ENCODE data around the gene COL8A1.

Gene COL8A1

GRCh38 chr3:99683465-99683864, 45.1 kb downstream of the COL8A1 start:
- no peak for TF ChIP-seq CTCF (IDR thresholded peaks at IDR 0.05; ENCODE audit: low read depth, low read length)
- no peak for DNase-seq (ENCODE audit: extremely low read depth, low read depth)

DNA sequence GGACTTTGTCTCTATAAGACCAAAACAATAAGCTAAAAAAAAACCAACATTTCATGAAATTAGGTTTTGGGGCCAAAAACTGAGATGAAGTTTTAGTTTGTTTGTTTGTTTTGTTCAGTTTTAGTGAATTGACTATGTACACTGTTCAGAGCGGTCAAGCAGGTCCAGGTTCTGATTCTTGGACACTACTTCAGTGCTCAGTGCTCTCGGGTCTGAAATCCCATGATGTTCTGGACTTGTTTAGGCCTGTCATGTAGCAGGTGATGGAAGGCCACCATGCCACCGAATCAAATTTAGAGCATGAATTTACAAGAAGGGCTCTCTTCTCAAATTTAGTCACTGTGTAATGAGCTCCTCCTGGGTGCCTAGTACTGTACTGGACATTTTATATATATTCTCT, 45.5 kb downstream of the COL8A1 start:
- TF ChIP-seq CTCF (IDR thresholded peaks at IDR 0.05; ENCODE audit: low read depth, low read length), result no peak
- no peak for DNase-seq (ENCODE audit: extremely low read depth, low read depth)

GRCh38 chr3:99684644-99685043, 46.2 kb downstream of the COL8A1 start:
- DNase-seq (ENCODE audit: extremely low read depth, low read depth), result no peak
- TF ChIP-seq CTCF (IDR thresholded peaks at IDR 0.05; ENCODE audit: low read depth, low read length), result no peak

DNA sequence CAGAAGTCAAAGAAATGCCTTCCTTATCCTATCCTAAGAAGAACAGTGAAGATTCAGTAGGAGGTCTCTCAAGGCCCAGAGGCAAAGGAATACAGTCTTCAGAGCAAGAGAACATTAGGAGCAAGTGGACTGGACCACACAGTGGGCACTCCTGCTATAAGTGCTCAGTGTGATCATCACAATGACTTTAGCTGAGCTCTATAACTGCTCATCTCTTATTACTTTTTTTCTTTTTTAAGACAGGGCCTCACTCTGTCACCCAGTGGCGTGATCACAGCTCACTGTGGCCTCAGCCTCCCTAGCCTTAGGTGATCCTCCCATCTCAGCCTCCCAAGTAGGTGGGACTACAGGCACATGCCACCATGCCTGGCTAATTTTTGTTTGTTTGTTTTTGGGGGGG, 48.1 kb downstream of the COL8A1 start:
- no peak for DNase-seq (ENCODE audit: extremely low read depth, low read depth)
- no peak for TF ChIP-seq CTCF (IDR thresholded peaks at IDR 0.05; ENCODE audit: low read depth, low read length)

DNA sequence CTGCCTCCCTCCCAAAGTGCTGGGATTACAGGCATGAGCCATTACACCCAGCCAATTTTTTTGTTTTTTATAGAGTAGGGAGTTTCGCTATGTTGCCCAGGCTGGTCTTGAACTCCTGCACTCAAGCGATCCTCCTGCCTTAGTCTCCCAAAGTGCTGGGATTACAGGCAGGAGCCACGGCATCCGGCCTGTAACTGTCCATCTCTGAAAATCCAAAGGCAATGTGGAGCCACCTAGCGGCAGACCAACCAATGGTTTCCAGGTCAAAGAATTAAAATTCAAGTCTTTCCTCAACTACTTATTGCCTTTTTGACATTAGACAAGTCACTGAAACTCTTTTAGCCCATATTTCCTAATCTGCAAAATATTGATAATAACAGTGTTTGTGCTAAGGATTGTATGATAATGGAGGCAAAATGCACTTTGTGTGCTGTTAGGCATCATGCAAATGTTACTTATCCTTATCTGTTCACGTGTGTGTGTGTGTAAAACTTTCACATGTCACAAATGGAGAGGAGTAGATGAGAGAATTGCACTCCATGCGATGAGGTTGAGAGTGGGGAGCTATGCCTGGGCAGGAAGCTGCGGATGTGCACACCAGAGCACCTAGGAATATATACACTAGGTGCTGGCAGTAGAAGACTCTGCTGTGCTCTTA, 48.7 kb downstream of the COL8A1 start:
- TF ChIP-seq CTCF (IDR thresholded peaks at IDR 0.05; ENCODE audit: low read depth, low read length), result peak; percentile 57
- DNase-seq (ENCODE audit: extremely low read depth, low read depth), result peak; percentile 28

GRCh38 chr3:99690761-99691369, 52.5 kb downstream of the COL8A1 start:
- DNase-seq (ENCODE audit: extremely low read depth, low read depth), result no peak
- no peak for TF ChIP-seq CTCF (IDR thresholded peaks at IDR 0.05; ENCODE audit: low read depth, low read length)

DNA sequence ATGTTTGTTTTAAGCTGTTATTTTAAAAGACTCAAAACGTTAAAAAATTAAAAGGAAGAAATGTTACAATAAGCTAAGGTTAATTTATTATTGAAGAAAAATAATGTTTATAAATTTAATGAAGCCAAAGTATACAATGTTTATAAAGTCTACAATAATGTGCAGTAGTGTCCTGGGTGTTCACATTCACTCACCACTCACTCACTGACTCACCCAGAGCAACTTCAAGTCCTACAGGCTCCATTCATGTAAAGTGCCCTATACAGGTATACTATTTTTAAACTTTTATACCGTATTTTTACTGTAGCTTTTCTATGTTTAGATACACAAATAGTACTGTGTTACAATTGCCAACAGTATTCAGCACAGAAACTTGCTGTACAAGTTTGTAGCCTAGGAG, 55.2 kb downstream of the COL8A1 start:
- no peak for TF ChIP-seq CTCF (IDR thresholded peaks at IDR 0.05; ENCODE audit: low read depth, low read length)
- no peak for DNase-seq (ENCODE audit: extremely low read depth, low read depth)
